Amniotic epithelial cell (primary cell): ENCODE measurements around the gene TMEM121.

ENCODE experiments used
- DNase-seq: peaks from one replicate; pipeline ENCODE4 v3.0.0-alpha.2; 2010; ENCODE audit warnings: low read depth

Gene TMEM121

GRCh38 chr14:105525861-105526775 lies at the start of gene TMEM121:
TMEM121 (plus strand) TSS chr14:105526583; CDS start chr14:105528835, 2,252 bp downstream.
- DNase-seq, result no peak

- DNase-seq, result no peak
Measured at GRCh38 chr14:105476831-105477659, 49.3 kb upstream of the TMEM121 start.

GRCh38 chr14:105477660-105478397 lies 48.6 kb upstream of the TMEM121 start:
- no peak for DNase-seq

GRCh38 chr14:105478398-105479251 lies 47.8 kb upstream of the TMEM121 start:
- DNase-seq, result no peak

GRCh38 chr14:105479431-105480158 lies 46.8 kb upstream of the TMEM121 start:
- DNase-seq, result no peak

GRCh38 chr14:105480199-105480746 lies 46.1 kb upstream of the TMEM121 start:
- no peak for DNase-seq

- DNase-seq, result peak; percentile 78
Measured at GRCh38 chr14:105480807-105481801, 45.3 kb upstream of the TMEM121 start.

- DNase-seq, result peak; percentile 93
Measured at GRCh38 chr14:105481886-105482457, 44.4 kb upstream of the TMEM121 start.

- DNase-seq, result no peak
Measured at GRCh38 chr14:105482486-105483110, 43.8 kb upstream of the TMEM121 start.

GRCh38 chr14:105483300-105484068 lies 42.9 kb upstream of the TMEM121 start:
- no peak for DNase-seq

GRCh38 chr14:105484069-105484996 lies 42.0 kb upstream of the TMEM121 start:
- DNase-seq, result no peak

- DNase-seq, result no peak
Measured at GRCh38 chr14:105484997-105485393, 41.4 kb upstream of the TMEM121 start.

GRCh38 chr14:105485739-105486162 lies 40.6 kb upstream of the TMEM121 start:
- peak; percentile 17 for DNase-seq

- no peak for DNase-seq
Measured at GRCh38 chr14:105486163-105486973, 40.0 kb upstream of the TMEM121 start, which contains the start of gene CRIP1. CRIP1 (plus strand) TSS chr14:105486886; CDS start chr14:105487260, 374 bp downstream.

- DNase-seq, result no peak
Measured at GRCh38 chr14:105486974-105487448, 39.4 kb upstream of the TMEM121 start.
